Smooth muscle cell of the brain vasculature (primary cell): Measurements from ENCODE around the gene SH3RF3.

Experiments used
- DNase-seq: peaks from one replicate; pipeline ENCODE4 v3.0.0-alpha.2; 2012; ENCODE audit warnings: low read depth, low spot score

Gene SH3RF3

DNA sequence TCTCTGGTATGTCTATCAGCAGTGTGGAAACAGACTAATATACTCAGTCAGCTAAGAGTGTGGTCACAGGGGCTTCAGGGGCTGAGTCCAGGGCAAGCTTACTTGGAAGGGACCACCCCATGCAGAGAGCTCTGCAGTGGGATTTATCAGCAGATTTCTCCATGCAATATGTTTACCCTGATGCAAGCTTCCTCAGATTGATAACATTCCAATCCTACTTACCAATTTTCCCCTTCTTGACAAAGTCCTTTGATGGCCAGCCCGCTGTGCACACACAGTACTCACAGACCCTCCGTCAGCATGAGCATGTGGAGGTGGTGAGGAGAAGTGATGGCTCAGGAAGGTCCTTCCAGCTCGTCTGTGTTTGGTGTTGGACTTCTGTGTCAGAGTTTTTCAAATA is 51.8 kb downstream of the SH3RF3 start:
- no peak for DNase-seq

GRCh38 chr2:109182426-109182825 is 53.4 kb downstream of the SH3RF3 start:
- DNase-seq: no peak

DNA sequence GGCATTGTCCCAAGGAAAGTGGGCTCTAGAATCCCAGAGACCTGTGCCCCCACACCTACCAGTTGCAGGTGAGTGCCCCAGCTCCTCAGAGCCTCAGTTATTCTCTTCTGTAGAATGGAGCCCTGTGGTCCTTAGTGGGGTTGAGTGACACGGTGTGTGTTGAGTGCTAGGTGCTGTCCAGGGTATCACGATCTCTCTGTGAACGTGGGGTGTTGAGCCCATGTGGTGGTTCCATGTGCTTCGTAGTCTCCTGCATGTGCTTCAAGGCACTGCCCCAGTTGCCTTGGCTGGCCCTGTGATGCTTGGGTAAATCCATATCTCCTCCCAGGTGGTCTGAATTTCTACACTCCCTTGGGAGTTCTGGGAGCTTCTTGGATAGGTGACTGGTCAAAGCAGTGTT is 54.9 kb downstream of the SH3RF3 start:
- no peak for DNase-seq

DNA sequence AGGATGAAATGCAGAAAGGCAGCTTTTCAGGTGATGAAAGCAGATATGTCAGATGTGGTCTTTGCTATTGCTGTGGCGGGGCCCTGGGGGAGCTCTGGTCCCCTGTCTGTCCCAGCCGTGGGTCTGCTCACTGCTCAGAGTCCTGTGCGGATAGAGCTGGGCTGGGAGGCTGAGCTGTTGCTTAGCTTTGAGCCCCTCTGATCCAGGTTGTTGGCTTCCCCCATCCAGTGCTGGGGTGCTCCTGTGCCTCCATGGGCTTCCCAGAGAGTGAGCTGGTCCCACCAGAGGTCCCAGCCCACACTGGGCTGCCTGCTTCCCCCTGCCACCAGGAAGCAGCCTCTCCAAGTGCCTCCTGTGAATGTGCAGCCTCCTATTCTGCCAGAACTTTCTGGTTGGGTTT is 55.4 kb downstream of the SH3RF3 start:
- DNase-seq: no peak

DNA sequence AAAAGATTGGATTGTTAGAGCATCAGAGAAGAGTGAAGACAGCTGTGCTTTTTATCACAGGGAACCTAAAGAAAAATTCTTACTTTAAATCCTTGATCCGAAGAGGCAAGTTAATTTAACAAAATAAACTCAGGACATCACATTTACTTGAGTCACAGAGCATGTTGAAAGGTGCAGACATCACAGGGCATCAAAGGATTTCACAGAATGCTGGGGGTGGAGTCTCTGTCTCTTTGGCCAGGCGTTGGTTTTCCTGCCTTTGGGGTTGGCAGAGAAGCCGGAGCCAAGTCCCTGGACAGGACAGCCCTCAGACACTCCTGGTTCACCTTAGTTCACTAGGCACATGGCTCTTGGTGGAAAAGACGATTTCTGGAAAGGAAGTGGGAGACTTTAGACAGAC is 56.3 kb downstream of the SH3RF3 start:
- DNase-seq: no peak

GRCh38 chr2:109185821-109186570 is 57.0 kb downstream of the SH3RF3 start:
- no peak for DNase-seq

- DNase-seq: no peak
These were observed 57.7 kb downstream of the SH3RF3 start for GRCh38 chr2:109186656-109187250.

GRCh38 chr2:109187711-109188495 is 58.9 kb downstream of the SH3RF3 start:
- DNase-seq: no peak

DNA sequence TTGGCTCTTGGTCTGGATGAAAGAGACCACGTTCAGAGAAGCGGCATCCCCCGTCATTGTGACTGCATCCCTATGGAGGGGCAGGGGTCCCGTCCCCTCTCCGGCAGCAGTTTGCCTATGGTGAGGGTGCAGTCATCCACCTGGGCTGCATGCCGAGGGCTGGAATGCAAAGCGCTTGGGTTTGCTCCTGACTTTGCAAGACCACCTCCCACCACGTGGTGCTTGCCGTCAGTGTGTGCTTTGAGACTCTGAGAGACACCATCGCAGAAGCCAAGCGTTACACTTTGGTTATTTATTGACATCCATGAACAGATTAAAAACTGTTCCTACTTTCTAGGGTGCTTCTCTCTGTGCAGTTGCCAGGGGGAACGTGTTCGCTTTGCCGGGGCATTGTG is 59.5 kb downstream of the SH3RF3 start:
- DNase-seq: no peak

GRCh38 chr2:109188898-109189297 is 59.9 kb downstream of the SH3RF3 start:
- DNase-seq: no peak

GRCh38 chr2:109189751-109190150 is 60.7 kb downstream of the SH3RF3 start:
- DNase-seq: no peak

DNA sequence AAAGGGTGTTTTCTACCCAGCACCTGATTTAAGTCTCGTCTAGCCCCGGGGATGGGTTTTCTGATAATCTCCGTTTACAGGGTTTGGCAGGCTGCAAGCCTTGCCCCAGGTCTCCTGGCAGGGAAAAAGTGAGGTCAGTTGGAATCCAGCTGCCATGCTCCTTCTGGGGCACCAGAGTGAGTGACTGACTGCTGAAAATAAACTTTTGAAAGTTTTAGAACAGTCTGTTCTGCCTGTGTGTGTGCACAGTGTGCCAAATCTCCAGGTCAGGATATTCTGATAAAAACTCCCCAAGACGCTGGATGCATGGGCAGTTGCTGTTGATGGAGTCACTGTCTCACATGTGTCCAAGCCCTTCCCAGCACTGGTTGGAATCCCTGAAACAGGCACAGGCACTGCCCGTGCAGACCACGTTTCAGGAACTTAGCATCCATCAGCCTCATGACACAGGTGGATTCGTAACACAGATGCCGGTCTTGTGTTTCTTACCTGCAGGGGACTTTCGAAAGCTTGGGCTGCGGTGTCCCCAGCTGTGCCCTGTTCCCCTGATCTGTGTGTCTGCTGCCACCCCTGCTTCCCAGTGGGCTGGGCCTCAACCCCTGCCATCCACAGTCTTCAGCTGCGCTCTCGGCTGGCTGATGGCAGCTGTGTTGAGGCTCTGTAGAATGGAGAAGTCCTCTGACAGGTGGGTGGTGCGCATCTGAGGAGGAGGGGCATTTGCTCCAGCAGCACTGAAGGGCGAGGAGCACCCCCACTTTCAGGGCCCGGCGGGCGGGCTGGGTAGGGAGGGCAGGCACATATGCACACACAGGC is 65.0 kb downstream of the SH3RF3 start:
- no peak for DNase-seq

- DNase-seq: no peak
These were observed 65.6 kb downstream of the SH3RF3 start for GRCh38 chr2:109194620-109194937.

DNA sequence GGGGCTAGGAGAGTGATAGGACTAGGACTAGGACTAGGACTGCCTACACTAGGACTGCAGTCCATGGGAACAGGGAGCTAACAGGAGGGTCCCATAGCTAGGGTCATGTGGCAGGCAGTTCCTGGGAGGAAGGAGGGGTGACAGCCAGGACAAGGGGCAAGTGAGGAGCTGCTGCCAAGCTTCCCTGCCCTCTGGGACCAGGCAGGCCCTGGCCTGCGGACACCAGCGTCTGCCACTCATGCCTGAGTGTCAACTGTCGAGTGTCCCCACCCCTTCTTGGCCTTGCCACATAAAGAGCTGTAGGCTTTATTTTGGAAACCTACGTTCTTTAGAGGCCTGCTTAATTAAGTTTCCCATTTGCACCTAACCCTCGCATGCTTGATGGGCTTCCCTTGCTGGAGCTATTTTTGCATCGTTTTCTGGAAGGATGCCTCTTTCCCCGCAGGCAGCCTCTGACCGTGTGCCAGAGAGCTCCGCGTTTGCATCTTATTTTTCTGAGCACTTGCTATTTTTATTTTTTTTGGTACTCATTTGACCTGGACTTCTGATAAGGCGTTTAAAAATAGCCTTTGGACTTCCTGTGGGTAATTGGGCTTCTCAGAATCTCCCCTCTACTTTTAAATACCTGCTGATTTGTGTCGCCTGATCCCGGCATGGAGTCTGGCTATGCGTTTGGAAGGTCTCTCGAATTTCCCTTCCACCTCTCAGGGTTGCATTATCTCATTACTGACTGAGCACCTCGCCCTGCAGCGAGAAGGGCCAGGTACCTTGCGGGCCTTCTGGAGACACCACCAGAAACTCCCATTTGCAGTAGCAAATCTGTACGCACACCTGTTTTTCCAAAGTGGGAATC is 66.4 kb downstream of the SH3RF3 start:
- no peak for DNase-seq

DNA sequence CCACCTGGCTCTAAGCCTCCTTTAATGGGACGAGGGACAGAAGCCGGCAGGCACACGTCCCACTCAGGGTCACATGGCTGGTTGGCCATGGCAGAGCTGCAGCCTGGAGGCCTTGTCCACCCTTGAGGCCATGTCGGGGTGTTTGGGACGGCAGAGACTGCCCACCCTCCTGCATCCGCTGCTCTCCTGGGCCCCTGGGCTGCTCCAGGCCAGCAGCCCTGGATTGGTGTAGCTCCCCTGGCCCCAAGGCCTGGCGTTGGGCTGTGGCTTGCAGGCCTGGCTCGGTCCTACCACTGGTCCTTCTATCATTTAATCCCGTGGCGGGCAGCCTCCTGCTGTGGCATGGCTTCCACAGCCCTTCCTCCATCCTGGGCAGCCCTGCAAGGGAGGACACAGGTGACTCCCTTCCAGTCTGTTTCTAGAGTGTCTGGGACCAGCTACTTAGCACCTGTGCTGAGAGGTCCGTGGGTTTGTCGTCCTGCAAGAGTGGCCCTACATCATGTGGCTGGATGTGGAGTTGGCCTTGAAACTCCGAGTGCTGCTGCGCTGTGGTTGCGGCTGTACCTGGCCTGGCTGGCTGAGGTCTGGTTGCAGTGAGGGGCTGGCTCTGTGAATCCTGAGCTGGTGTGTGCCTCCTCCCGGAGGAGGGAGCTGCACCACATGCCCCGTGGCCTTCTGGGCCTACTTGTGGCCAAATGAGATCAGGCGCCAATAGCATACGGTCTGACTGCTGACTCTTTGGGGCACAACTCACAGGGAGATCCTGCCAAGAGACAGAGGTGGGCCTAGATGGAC is 67.3 kb downstream of the SH3RF3 start:
- no peak for DNase-seq

DNA sequence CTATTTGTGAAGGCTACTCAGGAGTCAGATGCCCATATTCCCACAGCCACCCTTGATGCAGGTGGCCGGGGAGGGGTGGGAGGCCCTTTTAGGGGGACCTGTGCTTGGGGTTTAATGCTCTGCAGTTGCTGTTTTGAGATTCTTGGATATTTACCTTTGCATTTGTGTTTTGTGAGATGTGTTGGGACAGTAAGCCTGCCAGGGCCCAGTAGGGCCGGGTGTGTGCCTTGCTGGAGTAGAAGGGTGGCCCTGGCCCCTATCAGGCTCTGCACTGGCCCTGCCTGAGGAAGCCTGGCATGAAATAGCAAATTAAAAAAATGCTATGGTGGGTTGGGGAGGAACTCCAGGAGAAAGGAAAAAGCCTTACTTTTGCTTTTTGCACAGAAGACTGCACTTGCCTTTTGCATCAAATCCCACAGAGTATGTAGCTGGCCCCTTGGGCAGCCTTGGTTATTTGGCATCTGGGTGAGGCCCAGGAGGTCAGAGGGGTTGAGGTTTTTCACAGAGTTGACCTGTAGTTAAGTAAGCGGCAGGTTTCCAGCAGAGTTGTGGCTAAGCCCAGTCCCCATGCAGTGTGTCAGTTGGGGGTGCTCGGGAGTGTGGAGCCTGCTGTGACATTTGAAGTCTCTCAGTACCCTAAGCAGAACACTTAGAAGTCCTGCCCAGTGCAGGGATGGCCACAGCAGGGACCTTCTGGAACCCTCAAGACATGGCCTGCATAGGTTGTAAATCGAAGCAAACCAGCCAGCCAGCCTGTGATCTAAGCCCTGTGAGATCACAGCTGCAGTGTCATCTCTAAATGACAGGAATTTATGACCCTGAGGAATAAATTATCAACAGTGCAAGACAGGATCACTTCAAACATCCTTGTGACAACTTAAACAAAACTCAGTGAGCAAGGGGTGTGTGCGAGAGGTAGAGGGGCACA is 68.8 kb downstream of the SH3RF3 start:
- DNase-seq: no peak

GRCh38 chr2:109199790-109200189 is 70.8 kb downstream of the SH3RF3 start:
- DNase-seq: no peak

- DNase-seq: no peak
These were observed 71.8 kb downstream of the SH3RF3 start for GRCh38 chr2:109200616-109201464.
